Measurements from ENCODE around the gene PDE4A. TPM values are rescaled to one million over a fixed set of nuclear protein-coding genes. Genes with fewer than 3 reads are reported as not detected.

PDE4A gene
- total and polyA plus RNA-seq, 11 donors, result 5.2 to 33.3 (median 13.7) TPM

DNA sequence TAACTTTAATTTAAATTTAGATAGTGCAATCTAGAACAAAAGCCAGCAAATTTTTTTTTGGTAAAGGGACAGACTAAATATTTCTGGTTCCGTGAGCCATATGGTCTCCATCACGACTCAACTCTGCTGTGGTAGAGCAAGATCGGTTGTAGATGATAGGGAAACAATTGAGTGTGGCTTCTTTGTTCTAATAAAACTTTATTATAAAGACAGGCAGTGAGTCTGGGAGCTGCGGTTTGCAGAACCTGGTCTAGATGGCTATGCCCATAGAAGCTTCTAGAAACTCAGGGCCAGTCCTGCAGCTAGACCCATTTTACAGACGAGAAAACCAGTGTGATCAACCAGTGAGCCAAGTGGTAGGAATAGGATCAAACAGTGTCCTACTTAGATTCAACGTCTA, 28.2 kb upstream of the PDE4A start:
- Histone ChIP-seq H3K4me3 (no peak overlapping the region), H3K27me3 (no peaks in the 10 kb centered on the region), H3K4me1 (peaks cover 0 to 20% (median 6%) of the 10 kb centered on the region in 12 donors), H3K27ac (no peak overlapping the region), H3K36me3 (peaks cover 5 to 59% (median 50%) of the 10 kb centered on the region in 9 donors), H3K9me3 (no peaks in the 10 kb centered on the region)
- no peak for DNase-seq
- WGBS, 4 donors, result 86 to 88% (median 87%) methylated on average over 6 of the region's 6 CpGs
- intact Hi-C loops (cut with DNase I), result loop anchor here in 1 of 10 donors (2.0 kb wide), 1 partner anchor 131 kb away; no protein-coding TSS in a partner anchor
- TF ChIP-seq, protein P1, sequence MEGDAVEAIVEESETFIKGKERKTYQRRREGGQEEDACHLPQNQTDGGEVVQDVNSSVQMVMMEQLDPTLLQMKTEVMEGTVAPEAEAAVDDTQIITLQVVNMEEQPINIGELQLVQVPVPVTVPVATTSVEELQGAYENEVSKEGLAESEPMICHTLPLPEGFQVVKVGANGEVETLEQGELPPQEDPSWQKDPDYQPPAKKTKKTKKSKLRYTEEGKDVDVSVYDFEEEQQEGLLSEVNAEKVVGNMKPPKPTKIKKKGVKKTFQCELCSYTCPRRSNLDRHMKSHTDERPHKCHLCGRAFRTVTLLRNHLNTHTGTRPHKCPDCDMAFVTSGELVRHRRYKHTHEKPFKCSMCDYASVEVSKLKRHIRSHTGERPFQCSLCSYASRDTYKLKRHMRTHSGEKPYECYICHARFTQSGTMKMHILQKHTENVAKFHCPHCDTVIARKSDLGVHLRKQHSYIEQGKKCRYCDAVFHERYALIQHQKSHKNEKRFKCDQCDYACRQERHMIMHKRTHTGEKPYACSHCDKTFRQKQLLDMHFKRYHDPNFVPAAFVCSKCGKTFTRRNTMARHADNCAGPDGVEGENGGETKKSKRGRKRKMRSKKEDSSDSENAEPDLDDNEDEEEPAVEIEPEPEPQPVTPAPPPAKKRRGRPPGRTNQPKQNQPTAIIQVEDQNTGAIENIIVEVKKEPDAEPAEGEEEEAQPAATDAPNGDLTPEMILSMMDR (IDR thresholded peaks at IDR 0.05), result no peak
- ATAC-seq, result no peak

- DNase-seq (no peak), ATAC-seq (no peak)
- intact Hi-C loops (cut with DNase I), result loop anchor here in 1 of 10 donors (2.0 kb wide), 1 partner anchor 132 kb away; no protein-coding TSS in a partner anchor
- H3K27me3 ChIP-seq, result no peaks in the 10 kb centered on the region
- peaks cover 5 to 62% (median 50%) of the 10 kb centered on the region in 9 donors for H3K36me3 ChIP-seq
- no peak for TF ChIP-seq POLR2A (IDR thresholded peaks at IDR 0.05)
- TF ChIP-seq, protein P1 (IDR thresholded peaks at IDR 0.05), result no peak
- H3K27ac ChIP-seq, result no peak overlapping the region
- no peak overlapping the region for H3K4me3 ChIP-seq
- H3K9me3 ChIP-seq, result no peaks in the 10 kb centered on the region
- peaks cover 0 to 30% (median 9%) of the 10 kb centered on the region in 12 donors for H3K4me1 ChIP-seq
- 93% methylated on average over 23 to 24 of the region's 24 CpGs for WGBS, 4 donors
Measured at GRCh38 chr19:10393137-10393536, 27.2 kb upstream of the PDE4A start.

DNA sequence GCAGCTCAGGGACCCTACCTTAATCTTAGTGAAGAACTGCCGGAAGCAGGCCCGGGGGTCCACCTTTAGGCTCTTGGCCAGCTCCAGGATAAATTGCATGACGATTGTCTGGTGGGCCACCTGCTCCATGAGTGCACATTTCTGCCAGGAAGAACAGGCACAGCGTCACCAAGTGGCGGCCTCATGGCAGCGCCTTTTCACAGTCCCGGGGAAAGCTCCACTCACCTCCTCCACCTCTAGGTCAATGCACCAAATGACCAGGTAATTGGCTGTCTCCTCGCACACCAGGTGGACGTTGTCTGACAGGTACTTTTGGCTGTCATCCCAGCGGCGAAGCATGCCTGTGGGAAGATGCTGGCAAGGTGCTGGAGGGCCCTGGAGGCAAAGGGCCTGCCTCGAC, 25.3 kb upstream of the PDE4A start:
- no peaks in the 10 kb centered on the region for H3K27me3 ChIP-seq
- no peak for TF ChIP-seq POLR2A (IDR thresholded peaks at IDR 0.05)
- TF ChIP-seq, protein P1 (IDR thresholded peaks at IDR 0.05), result no peak
- WGBS, 4 donors, result 91 to 94% (median 93%) methylated on average over 8 to 12 of the region's 12 CpGs
- no peak overlapping the region for H3K27ac ChIP-seq
- no peak overlapping the region for H3K4me3 ChIP-seq
- H3K36me3 ChIP-seq, result peaks cover 5 to 68% (median 55%) of the 10 kb centered on the region in 9 donors
- peaks cover 3 to 36% (median 22%) of the 10 kb centered on the region in 12 donors for H3K4me1 ChIP-seq
- DNase-seq (no peak), ATAC-seq (no peak)
- intact Hi-C loops (cut with DNase I), result no loop called here
- no peaks in the 10 kb centered on the region for H3K9me3 ChIP-seq

GRCh38 chr19:10395436-10395835, 24.9 kb upstream of the PDE4A start:
- 94 to 96% (median 95%) methylated on average over 19 to 26 of the region's 26 CpGs for WGBS, 4 donors
- Histone ChIP-seq H3K27ac (no peak overlapping the region), H3K4me3 (no peak overlapping the region), H3K27me3 (no peaks in the 10 kb centered on the region), H3K4me1 (peaks cover 3 to 40% (median 26%) of the 10 kb centered on the region in 12 donors), H3K36me3 (peaks cover 5 to 70% (median 55%) of the 10 kb centered on the region in 9 donors), H3K9me3 (no peaks in the 10 kb centered on the region)
- intact Hi-C loops (cut with DNase I), result no loop called here
- DNase-seq (no peak), ATAC-seq (no peak)
- TF ChIP-seq, protein P1 (IDR thresholded peaks at IDR 0.05), result no peak
- TF ChIP-seq POLR2A (IDR thresholded peaks at IDR 0.05), result no peak

Measured in heart left ventricle (tissue), 16 donors.